Stimulated activated naive CD4-positive, alpha-beta T cell (primary cell): ENCODE data around the gene IL4R.

Source experiments
- DNase-seq, 6 experiments: peaks; one replicate each; lab custom pipeline; 2025; lab: John Stamatoyannopoulos, UW

IL4R gene

GRCh38 chr16:27359051-27359450, 45.3 kb downstream of the IL4R start:
- DNase-seq = no peak

- DNase-seq = no peak
These were observed 45.8 kb downstream of the IL4R start for GRCh38 chr16:27359615-27360014.

- DNase-seq = no peak
These were observed 48.2 kb downstream of the IL4R start for GRCh38 chr16:27361987-27362386.

GRCh38 chr16:27362570-27363245, 48.9 kb downstream of the IL4R start:
- DNase-seq = no peak

- DNase-seq = no peak
These were observed 49.5 kb downstream of the IL4R start for GRCh38 chr16:27363246-27363632.

GRCh38 chr16:27363797-27364196, 50.0 kb downstream of the IL4R start:
- DNase-seq = no peak

- no peak for DNase-seq
These were observed 50.8 kb downstream of the IL4R start for GRCh38 chr16:27364493-27365141.

- no peak for DNase-seq
These were observed 51.6 kb downstream of the IL4R start for GRCh38 chr16:27365142-27366089.

GRCh38 chr16:27366687-27367460, 53.1 kb downstream of the IL4R start:
- peak in 2 of 6 experiments; percentile 47 to 53 for DNase-seq

- DNase-seq = peak; percentile 89 to 96 (median 92)
These were observed 53.9 kb downstream of the IL4R start for GRCh38 chr16:27367461-27368357.

- DNase-seq = no peak
These were observed 54.6 kb downstream of the IL4R start for GRCh38 chr16:27368358-27368722.

GRCh38 chr16:27369806-27370205, 56.0 kb downstream of the IL4R start:
- DNase-seq = no peak

- DNase-seq = no peak
These were observed 56.5 kb downstream of the IL4R start for GRCh38 chr16:27370318-27370717.

- DNase-seq = no peak
These were observed 59.5 kb downstream of the IL4R start for GRCh38 chr16:27373312-27373711.

- peak in 1 of 6 experiments; percentile 35 for DNase-seq
These were observed 60.5 kb downstream of the IL4R start for GRCh38 chr16:27374221-27374803.

GRCh38 chr16:27374804-27375425, 61.1 kb downstream of the IL4R start:
- peak in 4 of 6 experiments; percentile 14 to 31 (median 21) for DNase-seq

- DNase-seq = peak in 3 of 6 experiments; percentile 36 to 61 (median 44)
These were observed 64.1 kb downstream of the IL4R start for GRCh38 chr16:27377666-27378485.

- DNase-seq = no peak
These were observed 65.2 kb downstream of the IL4R start for GRCh38 chr16:27378871-27379481.

- no peak for DNase-seq
These were observed 66.1 kb downstream of the IL4R start for GRCh38 chr16:27379919-27380318.
